ENCODE measurements around the gene ZNF678.

ZNF678 gene

DNA sequence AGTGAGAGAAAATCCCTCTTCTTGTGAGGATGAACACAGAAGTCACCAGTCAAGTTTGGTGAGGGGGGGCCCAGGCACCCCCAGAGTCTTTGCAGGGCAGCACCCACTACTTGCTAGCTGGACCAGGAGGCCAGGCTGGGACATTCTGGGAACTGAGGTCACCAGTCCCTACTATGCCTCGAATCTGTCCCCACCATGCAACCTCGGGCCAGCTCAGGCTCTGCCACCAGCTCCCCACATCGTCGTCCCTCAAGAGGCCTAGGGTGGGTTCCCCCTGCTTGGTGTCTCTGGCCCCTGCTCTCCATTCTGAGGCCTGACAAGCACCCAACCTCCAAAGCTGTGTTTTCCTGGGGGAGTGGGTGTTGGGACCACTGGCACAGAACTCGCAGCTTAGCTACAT, 22.2 kb upstream of the ZNF678 start:
- DNase-seq (ENCODE audit: low read depth) = no peak
- H3K4me3 ChIP-seq (ENCODE audit: low read length) = no peak overlapping the region
- TF ChIP-seq, protein P1, sequence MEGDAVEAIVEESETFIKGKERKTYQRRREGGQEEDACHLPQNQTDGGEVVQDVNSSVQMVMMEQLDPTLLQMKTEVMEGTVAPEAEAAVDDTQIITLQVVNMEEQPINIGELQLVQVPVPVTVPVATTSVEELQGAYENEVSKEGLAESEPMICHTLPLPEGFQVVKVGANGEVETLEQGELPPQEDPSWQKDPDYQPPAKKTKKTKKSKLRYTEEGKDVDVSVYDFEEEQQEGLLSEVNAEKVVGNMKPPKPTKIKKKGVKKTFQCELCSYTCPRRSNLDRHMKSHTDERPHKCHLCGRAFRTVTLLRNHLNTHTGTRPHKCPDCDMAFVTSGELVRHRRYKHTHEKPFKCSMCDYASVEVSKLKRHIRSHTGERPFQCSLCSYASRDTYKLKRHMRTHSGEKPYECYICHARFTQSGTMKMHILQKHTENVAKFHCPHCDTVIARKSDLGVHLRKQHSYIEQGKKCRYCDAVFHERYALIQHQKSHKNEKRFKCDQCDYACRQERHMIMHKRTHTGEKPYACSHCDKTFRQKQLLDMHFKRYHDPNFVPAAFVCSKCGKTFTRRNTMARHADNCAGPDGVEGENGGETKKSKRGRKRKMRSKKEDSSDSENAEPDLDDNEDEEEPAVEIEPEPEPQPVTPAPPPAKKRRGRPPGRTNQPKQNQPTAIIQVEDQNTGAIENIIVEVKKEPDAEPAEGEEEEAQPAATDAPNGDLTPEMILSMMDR (conservative IDR thresholded peaks at IDR 0.05; ENCODE audit: low read depth, low read length) = no peak

DNA sequence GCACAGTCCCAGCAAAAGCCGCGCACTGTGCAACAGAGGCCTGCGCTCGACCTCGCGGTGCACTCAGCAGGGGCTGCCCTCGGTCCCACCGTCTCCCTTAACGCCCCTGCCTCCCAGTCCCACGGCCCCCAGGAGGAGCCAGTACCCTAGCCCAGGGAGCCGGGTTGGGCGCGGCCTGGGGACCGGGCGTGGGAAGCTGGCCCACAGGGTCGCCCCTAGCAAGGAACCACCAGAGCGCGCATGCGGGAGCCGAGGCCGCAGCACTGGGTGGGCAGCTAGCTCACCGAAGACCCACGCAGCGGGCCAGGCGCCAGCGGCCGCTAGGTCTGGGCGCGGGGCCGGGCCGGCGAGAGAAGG, 21.6 kb upstream of the ZNF678 start:
- TF ChIP-seq, protein P1 (conservative IDR thresholded peaks at IDR 0.05; ENCODE audit: low read depth, low read length) = no peak
- H3K4me3 ChIP-seq (ENCODE audit: low read length) = peak overlapping the region; percentile 50
- no peak for DNase-seq (ENCODE audit: low read depth)

DNA sequence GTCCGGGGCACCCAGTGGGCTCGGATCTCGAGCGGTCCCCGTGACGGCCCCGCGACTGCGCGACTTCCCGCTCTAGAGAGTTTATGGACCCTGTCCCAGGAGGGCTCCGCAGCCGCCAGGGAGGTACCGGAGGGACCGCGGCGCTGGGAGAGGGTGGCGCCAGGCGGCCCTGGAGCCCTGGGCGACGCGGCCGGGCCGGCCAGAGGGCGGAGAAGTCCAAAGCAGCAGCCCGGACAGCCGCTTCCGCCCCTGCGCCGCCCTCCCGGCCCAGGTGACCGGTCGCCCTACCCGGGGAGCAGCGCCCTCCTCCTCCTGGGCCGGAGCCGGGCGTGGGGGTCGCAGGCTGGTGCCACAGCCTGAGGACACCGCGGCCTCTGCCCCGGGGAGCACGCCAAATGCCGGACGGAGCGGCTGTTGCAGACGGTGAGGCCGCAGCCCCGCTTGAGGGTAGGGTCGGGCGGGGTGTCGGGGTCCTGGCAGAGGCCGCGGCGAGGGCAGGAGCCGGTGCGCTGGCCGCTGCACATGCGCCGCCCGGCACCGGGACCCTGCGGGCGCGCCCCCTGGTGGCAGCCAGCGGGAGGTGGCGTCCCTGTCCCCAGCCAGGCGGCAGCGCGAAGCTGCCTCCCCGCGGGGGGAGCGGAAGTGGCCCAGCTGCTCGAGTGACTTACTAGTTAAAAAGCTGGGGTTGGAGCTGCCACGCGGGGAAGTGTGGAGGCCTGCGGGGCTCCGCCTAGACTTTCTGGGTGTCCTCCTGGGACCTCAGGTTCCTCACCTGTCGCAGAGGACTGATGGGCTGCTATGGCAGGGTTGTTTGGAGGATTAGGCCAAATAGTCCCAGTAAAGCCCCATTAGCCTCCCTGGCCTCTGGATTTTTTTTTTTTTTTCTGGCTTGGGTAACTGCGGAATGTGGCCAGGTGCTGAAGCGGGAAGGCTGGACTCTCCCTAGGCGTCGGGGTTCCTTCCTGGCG, 20.9 kb upstream of the ZNF678 start:
- TF ChIP-seq, protein P1 (conservative IDR thresholded peaks at IDR 0.05; ENCODE audit: low read depth, low read length) = peak; percentile 73
- no peak for DNase-seq (ENCODE audit: low read depth)
- H3K4me3 ChIP-seq (ENCODE audit: low read length) = peak overlapping the region; percentile 50

DNA sequence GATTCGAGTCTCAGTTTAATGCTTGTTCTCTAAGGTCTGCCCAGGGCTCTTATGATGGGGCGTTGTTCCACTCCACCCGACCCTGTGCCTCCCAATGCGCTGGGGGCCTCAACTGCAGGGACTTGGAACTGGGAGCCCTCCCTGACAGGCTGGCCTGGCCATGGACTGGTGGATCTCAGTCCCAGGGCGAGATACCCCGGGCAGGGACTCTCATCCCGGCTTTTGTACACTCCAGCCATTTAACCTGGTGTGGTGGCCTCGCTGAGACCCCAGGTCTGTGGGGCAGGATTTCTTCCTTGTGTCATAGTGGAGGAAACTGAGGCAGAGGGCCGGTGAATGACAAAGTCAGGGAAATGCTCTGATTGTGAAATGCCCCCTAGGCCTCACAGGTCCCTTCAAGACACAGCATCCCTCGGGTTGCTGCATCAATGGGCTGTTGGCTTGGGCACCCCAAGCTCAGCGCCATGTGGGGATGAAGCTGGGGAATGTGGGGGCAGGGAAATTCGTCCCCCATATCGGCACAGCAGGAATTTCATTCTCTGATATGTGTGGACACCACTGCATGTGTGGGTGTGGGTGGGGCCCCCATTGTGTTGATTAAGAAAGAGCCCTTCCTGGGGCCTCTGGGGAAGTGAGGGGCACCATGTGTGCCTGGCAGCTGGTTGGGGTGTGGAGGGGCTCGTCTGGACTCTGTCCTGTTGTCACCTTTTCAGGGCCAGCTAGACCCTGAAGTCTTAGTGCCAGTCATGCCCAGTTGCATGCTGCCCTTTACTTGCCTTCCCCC, 19.9 kb upstream of the ZNF678 start:
- TF ChIP-seq, protein P1 (conservative IDR thresholded peaks at IDR 0.05; ENCODE audit: low read depth, low read length) = no peak
- no peak for DNase-seq (ENCODE audit: low read depth)
- no peak overlapping the region for H3K4me3 ChIP-seq (ENCODE audit: low read length)

DNA sequence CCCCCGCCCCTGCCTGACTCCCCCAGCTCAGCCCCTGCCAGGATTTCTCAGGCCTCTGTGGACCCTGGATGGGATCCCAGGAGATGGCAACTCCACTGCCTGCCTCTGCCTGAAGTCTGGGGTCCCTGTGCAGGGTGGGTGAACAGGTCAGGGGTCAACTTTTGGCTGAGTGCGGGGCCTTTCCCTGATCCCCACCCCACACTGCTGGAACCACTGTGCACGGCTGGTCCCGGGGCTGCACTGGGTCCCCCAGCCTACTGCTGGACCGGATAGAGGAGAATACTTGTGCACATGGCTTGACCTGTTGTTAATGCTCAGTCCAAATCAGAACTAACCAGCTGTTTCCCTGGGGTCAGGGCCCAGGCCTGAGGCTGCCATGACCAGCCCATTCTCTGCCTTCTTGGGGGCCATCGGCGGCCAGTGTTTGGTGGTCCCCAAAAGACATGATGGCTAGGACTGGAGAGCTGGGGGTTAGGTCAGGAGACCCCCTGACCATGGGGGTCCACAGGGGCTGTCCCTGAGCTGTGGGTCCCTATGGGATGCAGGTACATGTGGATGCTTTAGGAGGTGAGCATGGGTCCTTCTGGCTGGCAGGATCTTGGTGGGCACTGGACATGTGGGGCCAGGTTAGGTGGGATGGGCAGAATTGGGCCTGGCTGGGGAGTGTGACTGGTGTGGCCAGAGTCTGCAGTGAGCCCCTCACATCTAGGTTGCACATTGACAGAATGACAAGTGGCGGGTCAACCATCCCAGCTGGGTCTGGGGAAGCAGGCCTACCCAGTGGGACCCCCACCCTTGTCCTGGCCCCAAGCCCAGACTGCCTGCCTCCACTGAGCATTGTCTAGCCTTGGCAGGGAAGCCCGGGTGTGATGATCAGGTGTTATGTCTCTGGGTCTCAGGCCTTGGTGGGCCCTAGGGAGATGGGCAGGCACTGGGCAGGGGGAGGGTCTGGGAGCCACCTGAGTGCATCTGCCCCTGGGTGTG, 19.0 kb upstream of the ZNF678 start:
- TF ChIP-seq, protein P1 (conservative IDR thresholded peaks at IDR 0.05; ENCODE audit: low read depth, low read length) = no peak
- H3K4me3 ChIP-seq (ENCODE audit: low read length) = no peak overlapping the region
- DNase-seq (ENCODE audit: low read depth) = no peak

DNA sequence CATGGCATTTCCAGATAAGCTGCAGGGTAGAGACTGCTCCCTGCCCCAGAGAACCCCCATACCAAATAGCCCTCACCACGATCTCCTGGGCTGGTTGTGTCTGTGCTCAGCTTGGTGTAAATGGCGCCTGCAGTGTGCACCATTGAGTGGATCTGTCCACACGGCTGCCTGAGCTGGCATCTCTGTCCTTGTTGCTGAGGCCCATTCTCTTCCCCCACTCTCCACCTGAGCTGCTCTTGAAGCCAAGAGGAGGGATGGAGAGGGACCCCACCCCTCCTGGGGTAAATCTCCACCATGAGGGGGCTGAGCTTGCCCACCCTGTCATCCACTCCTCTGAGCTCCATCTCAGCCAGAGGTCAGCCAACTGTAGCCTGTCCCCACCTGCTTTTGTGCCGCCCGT, 18.0 kb upstream of the ZNF678 start:
- TF ChIP-seq, protein P1 (conservative IDR thresholded peaks at IDR 0.05; ENCODE audit: low read depth, low read length) = no peak
- no peak for DNase-seq (ENCODE audit: low read depth)
- no peak overlapping the region for H3K4me3 ChIP-seq (ENCODE audit: low read length)
